HL-60 (cell line): ENCODE results near the gene SGMS1.
A peak's percentile ranks its signal among the peaks of the same experiment; 100 is the strongest.

Experiments
- DNase-seq, 2 experiments: peaks; one replicate each; pipeline ENCODE4 v3.0.0-alpha.2; 2010 to 2020; ENCODE audit warnings: low read depth in 1 of 2, low spot score in 1 of 2
- H3K27ac ChIP-seq: fragments of 250-450 bp; sonication (Bioruptor Pico); replicated peaks from 2 replicates; pipeline ENCODE4 v1.5.1; 2020; ENCODE audit warnings: mild to moderate bottlenecking, moderate library complexity
- H3K27me3 ChIP-seq: fragments of 250-450 bp; sonication (Bioruptor Pico); 2 replicates; pipeline ENCODE4 v1.5.1; 2021; ENCODE audit warnings: mild to moderate bottlenecking, moderate library complexity; ENCODE audit not compliant: insufficient read depth, poor library complexity, severe bottlenecking
- H3K4me3 ChIP-seq: replicated peaks from 2 replicates; pipeline ENCODE4 v1.5.1; 2011; ENCODE audit warnings: mild to moderate bottlenecking, control low read depth, low read length; ENCODE audit not compliant: insufficient read depth
- CTCF ChIP-seq: IDR thresholded peaks from one replicate; pipeline ENCODE4 v1.5.1; 2011; ENCODE audit warnings: low read length, control low read depth, inconsistent platforms; ENCODE audit not compliant: insufficient read depth
- GABPA ChIP-seq: IDR thresholded peaks from 2 replicates; pipeline ENCODE4 v1.6.1; 2012; ENCODE audit warnings: low read depth
- POLR2AphosphoS5 ChIP-seq: IDR thresholded peaks from 2 replicates; pipeline ENCODE4 v1.6.1; 2012; ENCODE audit warnings: low read depth
- REST ChIP-seq: IDR thresholded peaks from 2 replicates; pipeline ENCODE4 v1.6.1; 2012; ENCODE audit warnings: low read depth; ENCODE audit not compliant: insufficient replicate concordance
- SPI1 ChIP-seq: IDR thresholded peaks from 2 replicates; pipeline ENCODE4 v1.6.1; 2012; ENCODE audit warnings: low read depth, mild to moderate bottlenecking, borderline replicate concordance

SGMS1 gene

GRCh38 chr10:50501924-50502452, 121.8 kb downstream of the SGMS1 start:
- Histone ChIP-seq H3K27ac (no peak overlapping the region), H3K27me3 (no peaks in the 10 kb centered on the region), H3K4me3 (no peak overlapping the region)
- peak in 1 of 2 experiments; percentile 48 for DNase-seq
- no peak for TF ChIP-seq CTCF
- TF ChIP-seq SPI1, result no peak
- no peak for TF ChIP-seq REST
- TF ChIP-seq GABPA, result no peak
- no peak for TF ChIP-seq POLR2AphosphoS5

GRCh38 chr10:50501478-50501877, 122.3 kb downstream of the SGMS1 start:
- H3K4me3 ChIP-seq, result no peak overlapping the region
- no peaks in the 10 kb centered on the region for H3K27me3 ChIP-seq
- no peak overlapping the region for H3K27ac ChIP-seq
- TF ChIP-seq REST, result no peak
- TF ChIP-seq GABPA, result no peak
- no peak for TF ChIP-seq SPI1
- TF ChIP-seq POLR2AphosphoS5, result no peak
- no peak for TF ChIP-seq CTCF
- DNase-seq, result no peak

GRCh38 chr10:50498465-50498864, 125.3 kb downstream of the SGMS1 start:
- TF ChIP-seq SPI1 (no peak), GABPA (no peak), CTCF (no peak), POLR2AphosphoS5 (no peak), REST (no peak)
- no peak overlapping the region for H3K27ac ChIP-seq
- no peak overlapping the region for H3K4me3 ChIP-seq
- no peaks in the 10 kb centered on the region for H3K27me3 ChIP-seq
- DNase-seq, result no peak
